NT2/D1 (cell line): ENCODE results near the gene TFG.

Experiments used
- SUZ12 ChIP-seq: IDR thresholded peaks from 2 replicates; pipeline ENCODE4 v1.6.1; 2011; ENCODE audit not compliant: insufficient read length, insufficient read depth; ENCODE audit errors: extremely low read depth
- YY1 ChIP-seq: IDR thresholded peaks from 2 replicates; pipeline ENCODE4 v1.6.1; 2011; ENCODE audit not compliant: insufficient read length, insufficient read depth
- ZNF274 ChIP-seq: IDR thresholded peaks from 2 replicates; pipeline ENCODE4 v1.6.1; 2011; ENCODE audit warnings: mild to moderate bottlenecking, low read depth, low read length

- no peak for TF ChIP-seq ZNF274
- no peak for TF ChIP-seq YY1
- no peak for TF ChIP-seq SUZ12
Measured at GRCh38 chr3:100702980-100703345, 6.3 kb upstream of the TFG start.
